ENCODE data around the gene ETS1.

The ETS1 gene

GRCh38 chr11:128559496-128560103, 27.8 kb downstream of the ETS1 start:
- POLR2A ChIA-PET: no interaction called here

More at GRCh38 chr11:128559496-128560103, 27.8 kb downstream of the ETS1 start:
- CTCF ChIA-PET: no interaction called here
- Histone ChIP-seq H3K27ac (ENCODE audit: extremely low read depth, low read depth, low read length) (no peak overlapping the region), H3K4me3 (ENCODE audit: low read depth, low read length) (no peak overlapping the region), H3K9me3 (ENCODE audit: control insufficient read depth, insufficient read depth, low read depth, low read length) (no peaks in the 10 kb centered on the region), H3K4me1 (ENCODE audit: control insufficient read depth, insufficient read depth, low read length) (no peaks in the 10 kb centered on the region; the same call in 1 of the 2 replicates), H3K36me3 (ENCODE audit: control insufficient read depth in 2 of 2, insufficient read depth in 1 of 2, low read length in 2 of 2) (no peaks in the 10 kb centered on the region)
- TF ChIP-seq ZNF768 (tag by site-specific recombination; IDR thresholded peaks at IDR 0.05) (no peak), CTCF (tag by site-specific recombination; IDR thresholded peaks at IDR 0.05) (no peak), ZNF792 (tag by site-specific recombination; IDR thresholded peaks at IDR 0.05) (no peak), ZNF776 (tag by site-specific recombination; IDR thresholded peaks at IDR 0.05; ENCODE audit: borderline replicate concordance) (no peak), ZNF518A (tag by site-specific recombination; conservative IDR thresholded peaks at IDR 0.05; ENCODE audit: low read depth) (no peak), FEZF1 (tag by site-specific recombination; IDR thresholded peaks at IDR 0.05) (no peak), ZIC2 (tag by site-specific recombination; IDR thresholded peaks at IDR 0.05) (no peak), KLF16 (tag by site-specific recombination; IDR thresholded peaks at IDR 0.05) (no peak), ZNF211 (tag by site-specific recombination; IDR thresholded peaks at IDR 0.05; ENCODE audit: low read depth) (no peak), ZNF16 (tag by site-specific recombination; IDR thresholded peaks at IDR 0.05; ENCODE audit: low read depth) (no peak), ZNF133 (tag by site-specific recombination; IDR thresholded peaks at IDR 0.05) (no peak), ZFP41 (tag by site-specific recombination; IDR thresholded peaks at IDR 0.05; ENCODE audit: borderline replicate concordance) (no peak), ZNF645 (tag by site-specific recombination; IDR thresholded peaks at IDR 0.05) (no peak), ZNF10 (tag by site-specific recombination; IDR thresholded peaks at IDR 0.05) (no peak), IKZF3 (tag by site-specific recombination; IDR thresholded peaks at IDR 0.05) (no peak), ZNF398 (tag by site-specific recombination; IDR thresholded peaks at IDR 0.05) (no peak)

All from HEK293 (cell line).